Spleen (tissue), 7 donors: ENCODE data around the gene GNB1.

ENCODE experiments used
- POLR2A ChIP-seq, 3 donors: fragments of 450-650 bp; IDR thresholded peaks; one replicate each; pipeline ENCODE4 v1.5.1; 2017; ENCODE audit warnings: antibody characterized with exemption in 3 of 3, mild to moderate bottlenecking in 1 of 3
- TF ChIP-seq, protein P1 (sequence below), 11 experiments: fragments of 200-600 bp in 7 of 11; fragments of 450-650 bp in 4 of 11; sonication (generic) in 4 of 11; IDR thresholded peaks in 8 of 11; conservative IDR thresholded peaks in 3 of 11; 1 replicate in 7 of 11; 2 replicates in 4 of 11; pipeline versions ENCODE4 v1.4.0 to v1.8.0; 2016 to 2021; ENCODE audit warnings: antibody characterized with exemption in 11 of 11, inconsistent platforms in 4 of 11, mild to moderate bottlenecking in 1 of 11
- donor health status: DM: no; HTN: no; CAD: no; lungs with moderate emphysema.
- donor health status: DM: no; HTN: no; CAD: no.
- donor health status: DM: no; HTN: no; CAD: no.

DNA sequence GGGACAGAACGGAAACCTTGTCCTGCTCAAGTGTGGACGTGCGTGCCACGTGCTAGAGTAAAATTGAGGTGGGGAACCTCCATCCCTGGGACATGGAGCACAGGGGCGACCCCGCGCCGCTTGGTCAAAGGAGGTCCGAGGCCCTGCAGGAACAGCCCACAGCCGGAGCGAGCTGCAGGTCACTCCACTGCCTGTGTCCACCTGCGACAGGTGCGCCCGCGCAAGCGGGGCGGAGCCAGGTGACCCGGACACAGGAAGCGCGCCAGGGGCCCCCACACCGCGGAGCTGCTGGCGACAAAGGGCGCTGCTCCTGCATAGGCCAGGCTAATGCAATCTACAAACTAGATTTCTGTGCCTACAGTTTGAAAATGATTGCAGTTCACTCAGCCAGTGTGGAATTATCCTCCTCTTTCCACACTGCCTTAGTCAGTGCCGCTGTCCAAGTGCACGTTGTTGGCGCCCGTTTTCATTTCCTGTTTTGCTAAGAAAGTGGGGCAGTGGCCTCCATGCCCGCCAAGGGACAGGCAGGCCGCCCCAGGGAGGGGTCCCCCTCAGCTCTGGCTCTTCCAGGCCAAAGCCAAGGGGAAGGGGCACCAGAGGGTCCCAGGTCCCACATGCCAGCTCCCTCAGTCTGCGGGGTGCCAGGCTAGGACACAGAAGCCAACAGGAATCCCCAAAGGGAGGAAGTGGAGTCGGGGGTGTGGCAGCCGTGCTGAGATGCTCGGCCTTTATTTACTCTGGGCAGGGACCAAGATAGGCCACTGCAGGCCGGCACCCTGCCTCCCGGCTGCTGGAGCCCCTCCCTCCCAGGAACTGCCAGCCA lies 108.3 kb downstream of the GNB1 start:
- TF ChIP-seq, protein P1, sequence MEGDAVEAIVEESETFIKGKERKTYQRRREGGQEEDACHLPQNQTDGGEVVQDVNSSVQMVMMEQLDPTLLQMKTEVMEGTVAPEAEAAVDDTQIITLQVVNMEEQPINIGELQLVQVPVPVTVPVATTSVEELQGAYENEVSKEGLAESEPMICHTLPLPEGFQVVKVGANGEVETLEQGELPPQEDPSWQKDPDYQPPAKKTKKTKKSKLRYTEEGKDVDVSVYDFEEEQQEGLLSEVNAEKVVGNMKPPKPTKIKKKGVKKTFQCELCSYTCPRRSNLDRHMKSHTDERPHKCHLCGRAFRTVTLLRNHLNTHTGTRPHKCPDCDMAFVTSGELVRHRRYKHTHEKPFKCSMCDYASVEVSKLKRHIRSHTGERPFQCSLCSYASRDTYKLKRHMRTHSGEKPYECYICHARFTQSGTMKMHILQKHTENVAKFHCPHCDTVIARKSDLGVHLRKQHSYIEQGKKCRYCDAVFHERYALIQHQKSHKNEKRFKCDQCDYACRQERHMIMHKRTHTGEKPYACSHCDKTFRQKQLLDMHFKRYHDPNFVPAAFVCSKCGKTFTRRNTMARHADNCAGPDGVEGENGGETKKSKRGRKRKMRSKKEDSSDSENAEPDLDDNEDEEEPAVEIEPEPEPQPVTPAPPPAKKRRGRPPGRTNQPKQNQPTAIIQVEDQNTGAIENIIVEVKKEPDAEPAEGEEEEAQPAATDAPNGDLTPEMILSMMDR (IDR thresholded peaks at IDR 0.05 in 8 of 11, conservative IDR thresholded peaks at IDR 0.05 in 3 of 11): no peak
- no peak for TF ChIP-seq POLR2A (IDR thresholded peaks at IDR 0.05)
